GM23338 (cell line): ENCODE measurements around the gene HLA-DPA1. TPM values are rescaled to one million over a fixed set of nuclear protein-coding genes. Genes with fewer than 3 reads are reported as not detected.

ENCODE experiments used
- ATAC-seq: fragments of 200-7000 bp; cut with Tn5 transposase; 3 replicates; pipeline ENCODE4 v1.9.1; 2020
- DNase-seq: peaks from one replicate; pipeline ENCODE4 v3.0.0-alpha.2; 2015; ENCODE audit warnings: low spot score
- H2AFZ ChIP-seq: fragments of 200-600 bp; sonication (generic); 2 replicates; pipeline ENCODE4 v1.8.0; 2016; ENCODE audit warnings: antibody characterized with exemption, mild to moderate bottlenecking, moderate library complexity
- H3F3A ChIP-seq: fragments of 200-600 bp; sonication (generic); replicated peaks from 2 replicates; pipeline ENCODE4 v1.8.0; 2017; ENCODE audit warnings: antibody characterized with exemption, mixed run types, low read depth
- H3K27ac ChIP-seq: fragments of 200-600 bp; sonication (generic); 2 replicates; pipeline ENCODE4 v1.6.1; 2016; ENCODE audit warnings: low read depth
- H3K27me3 ChIP-seq: fragments of 200-600 bp; sonication (generic); 2 replicates; pipeline ENCODE4 v1.8.0; 2016; ENCODE audit warnings: mild to moderate bottlenecking, mixed run types, moderate library complexity; ENCODE audit not compliant: insufficient read depth
- H3K36me3 ChIP-seq: fragments of 200-600 bp; sonication (generic); 2 replicates; pipeline ENCODE4 v1.8.0; 2016; ENCODE audit warnings: mild to moderate bottlenecking; ENCODE audit not compliant: insufficient read depth
- H3K4me1 ChIP-seq: fragments of 200-600 bp; sonication (generic); 2 replicates; pipeline ENCODE4 v1.8.0; 2016; ENCODE audit warnings: mild to moderate bottlenecking, moderate library complexity; ENCODE audit not compliant: insufficient read depth
- H3K4me2 ChIP-seq: fragments of 200-600 bp; sonication (generic); 2 replicates; pipeline ENCODE4 v1.7.1; 2017; ENCODE audit warnings: mixed run types
- H3K4me3 ChIP-seq: fragments of 200-600 bp; sonication (generic); 2 replicates; pipeline ENCODE4 v1.6.1; 2016; ENCODE audit warnings: mixed run types
- H3K79me2 ChIP-seq: fragments of 200-600 bp; sonication (generic); replicated peaks from 2 replicates; pipeline ENCODE4 v1.8.0; 2017; ENCODE audit warnings: mild to moderate bottlenecking; ENCODE audit not compliant: insufficient read depth
- H3K9me2 ChIP-seq: fragments of 200-600 bp; sonication (generic); 2 replicates; pipeline ENCODE4 v1.8.0; 2017; ENCODE audit not compliant: insufficient read depth
- H4K20me1 ChIP-seq: fragments of 200-600 bp; sonication (generic); replicated peaks from 2 replicates; pipeline ENCODE4 v1.8.0; 2017; ENCODE audit warnings: mild to moderate bottlenecking; ENCODE audit not compliant: insufficient read depth
- H3K27ac Mint-ChIP-seq: 2 replicates; pipeline ENCODE4 v1.8.0; 2020; ENCODE audit warnings: inconsistent platforms, mild to moderate bottlenecking, moderate library complexity, mixed read lengths
- H3K27me3 Mint-ChIP-seq: 3 replicates; pipeline ENCODE4 v1.8.0; 2022; ENCODE audit warnings: low read depth, mild to moderate bottlenecking, moderate library complexity, mixed read lengths, inconsistent platforms; ENCODE audit not compliant: insufficient read depth, poor library complexity
- H3K36me3 Mint-ChIP-seq: 3 replicates; pipeline ENCODE4 v1.8.0; 2021; ENCODE audit warnings: low read depth, mild to moderate bottlenecking, inconsistent platforms, moderate library complexity, mixed read lengths
- H3K4me1 Mint-ChIP-seq: 3 replicates; pipeline ENCODE4 v1.8.0; 2020; ENCODE audit warnings: mild to moderate bottlenecking, inconsistent platforms, mixed read lengths
- H3K4me3 Mint-ChIP-seq: 3 replicates; pipeline ENCODE4 v1.8.0; 2021; ENCODE audit warnings: moderate library complexity, mild to moderate bottlenecking, inconsistent platforms, mixed read lengths
- H3K9me3 Mint-ChIP-seq: 3 replicates; pipeline ENCODE4 v1.8.0; 2020; ENCODE audit warnings: moderate library complexity, mild to moderate bottlenecking, inconsistent platforms, mixed read lengths
- EZH2 ChIP-seq: fragments of 200-600 bp; sonication (generic); IDR thresholded peaks from one replicate; pipeline ENCODE4 v1.8.0; 2017; ENCODE audit warnings: antibody characterized with exemption, mild to moderate bottlenecking, low read depth; ENCODE audit not compliant: unreplicated experiment
- EZH2phosphoT487 ChIP-seq: fragments of 200-600 bp; sonication (generic); IDR thresholded peaks from one replicate; pipeline ENCODE4 v1.8.1; 2018; ENCODE audit warnings: antibody characterized with exemption; ENCODE audit not compliant: unreplicated experiment
- JUNB ChIP-seq: IDR thresholded peaks from one replicate; pipeline ENCODE4 v1.6.1; 2016; ENCODE audit warnings: antibody characterized with exemption; ENCODE audit not compliant: unreplicated experiment
- NANOG ChIP-seq: IDR thresholded peaks from 2 replicates; pipeline ENCODE4 v1.6.1; 2016; ENCODE audit warnings: antibody characterized with exemption, borderline replicate concordance
- POLR2AphosphoS5 ChIP-seq: IDR thresholded peaks from 2 replicates; pipeline ENCODE4 v1.6.1; 2016; ENCODE audit warnings: antibody characterized with exemption, low read depth
- STAT1 ChIP-seq: IDR thresholded peaks from one replicate; pipeline ENCODE4 v1.6.1; 2016; ENCODE audit warnings: antibody characterized with exemption; ENCODE audit not compliant: unreplicated experiment
- polyA plus RNA-seq: library from polyadenylated mRNA; unstranded; fragments of >200 nt; fragmentation: Nextera tagmentation; extraction: Ambion mirVana; gene quantifications from 2 replicates; pipeline ENCODE4 v1.2.1, GENCODE V29; 2016
- total RNA-seq: library from RNA; depleted of rRNA; stranded (reverse); fragments of >200 nt; shearing (Covaris generic); gene quantifications from 2 replicates; pipeline ENCODE4 v1.2.3, GENCODE V29; 2014
- TF ChIP-seq, protein P1 (sequence below): IDR thresholded peaks from one replicate; pipeline ENCODE4 v1.6.1; 2018; ENCODE audit warnings: antibody characterized with exemption; ENCODE audit not compliant: unreplicated experiment
- TF ChIP-seq, protein P2 (sequence below), 2 experiments: fragments of 200-600 bp in 1 of 2; sonication (generic) in 1 of 2; conservative IDR thresholded peaks; 2 replicates each; pipeline versions ENCODE4 v1.5.1 to v1.6.1; 2016 to 2017; ENCODE audit warnings: antibody characterized with exemption in 2 of 2, low read depth in 2 of 2, mild to moderate bottlenecking in 2 of 2, moderate library complexity in 1 of 2

HLA-DPA1 gene
- total and polyA plus RNA-seq, 2 experiments from 2014 or later: 4.1 to 6.9 TPM

DNA sequence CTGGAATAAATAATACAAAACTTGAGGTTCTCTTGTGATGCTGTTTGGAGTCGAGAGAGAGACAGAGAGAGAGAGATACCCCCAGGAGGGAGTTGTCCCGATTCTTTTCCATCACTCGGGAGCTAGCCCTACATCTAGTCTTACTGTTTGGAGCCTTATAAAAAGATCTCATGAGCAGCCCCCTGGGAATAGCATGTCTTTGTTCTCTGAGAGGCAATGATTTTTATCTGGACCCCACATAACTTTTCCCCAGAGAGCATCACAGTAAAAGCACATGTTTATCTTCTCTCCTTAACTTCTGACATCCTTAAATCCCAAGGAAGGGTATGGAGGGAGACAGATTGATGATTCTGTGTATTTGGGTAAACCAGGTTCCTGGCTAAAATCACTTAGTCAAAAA lies 43.2 kb downstream of the HLA-DPA1 start (continued):
- TF ChIP-seq, protein P1, sequence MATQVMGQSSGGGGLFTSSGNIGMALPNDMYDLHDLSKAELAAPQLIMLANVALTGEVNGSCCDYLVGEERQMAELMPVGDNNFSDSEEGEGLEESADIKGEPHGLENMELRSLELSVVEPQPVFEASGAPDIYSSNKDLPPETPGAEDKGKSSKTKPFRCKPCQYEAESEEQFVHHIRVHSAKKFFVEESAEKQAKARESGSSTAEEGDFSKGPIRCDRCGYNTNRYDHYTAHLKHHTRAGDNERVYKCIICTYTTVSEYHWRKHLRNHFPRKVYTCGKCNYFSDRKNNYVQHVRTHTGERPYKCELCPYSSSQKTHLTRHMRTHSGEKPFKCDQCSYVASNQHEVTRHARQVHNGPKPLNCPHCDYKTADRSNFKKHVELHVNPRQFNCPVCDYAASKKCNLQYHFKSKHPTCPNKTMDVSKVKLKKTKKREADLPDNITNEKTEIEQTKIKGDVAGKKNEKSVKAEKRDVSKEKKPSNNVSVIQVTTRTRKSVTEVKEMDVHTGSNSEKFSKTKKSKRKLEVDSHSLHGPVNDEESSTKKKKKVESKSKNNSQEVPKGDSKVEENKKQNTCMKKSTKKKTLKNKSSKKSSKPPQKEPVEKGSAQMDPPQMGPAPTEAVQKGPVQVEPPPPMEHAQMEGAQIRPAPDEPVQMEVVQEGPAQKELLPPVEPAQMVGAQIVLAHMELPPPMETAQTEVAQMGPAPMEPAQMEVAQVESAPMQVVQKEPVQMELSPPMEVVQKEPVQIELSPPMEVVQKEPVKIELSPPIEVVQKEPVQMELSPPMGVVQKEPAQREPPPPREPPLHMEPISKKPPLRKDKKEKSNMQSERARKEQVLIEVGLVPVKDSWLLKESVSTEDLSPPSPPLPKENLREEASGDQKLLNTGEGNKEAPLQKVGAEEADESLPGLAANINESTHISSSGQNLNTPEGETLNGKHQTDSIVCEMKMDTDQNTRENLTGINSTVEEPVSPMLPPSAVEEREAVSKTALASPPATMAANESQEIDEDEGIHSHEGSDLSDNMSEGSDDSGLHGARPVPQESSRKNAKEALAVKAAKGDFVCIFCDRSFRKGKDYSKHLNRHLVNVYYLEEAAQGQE: no peak
- TF ChIP-seq, protein P2, sequence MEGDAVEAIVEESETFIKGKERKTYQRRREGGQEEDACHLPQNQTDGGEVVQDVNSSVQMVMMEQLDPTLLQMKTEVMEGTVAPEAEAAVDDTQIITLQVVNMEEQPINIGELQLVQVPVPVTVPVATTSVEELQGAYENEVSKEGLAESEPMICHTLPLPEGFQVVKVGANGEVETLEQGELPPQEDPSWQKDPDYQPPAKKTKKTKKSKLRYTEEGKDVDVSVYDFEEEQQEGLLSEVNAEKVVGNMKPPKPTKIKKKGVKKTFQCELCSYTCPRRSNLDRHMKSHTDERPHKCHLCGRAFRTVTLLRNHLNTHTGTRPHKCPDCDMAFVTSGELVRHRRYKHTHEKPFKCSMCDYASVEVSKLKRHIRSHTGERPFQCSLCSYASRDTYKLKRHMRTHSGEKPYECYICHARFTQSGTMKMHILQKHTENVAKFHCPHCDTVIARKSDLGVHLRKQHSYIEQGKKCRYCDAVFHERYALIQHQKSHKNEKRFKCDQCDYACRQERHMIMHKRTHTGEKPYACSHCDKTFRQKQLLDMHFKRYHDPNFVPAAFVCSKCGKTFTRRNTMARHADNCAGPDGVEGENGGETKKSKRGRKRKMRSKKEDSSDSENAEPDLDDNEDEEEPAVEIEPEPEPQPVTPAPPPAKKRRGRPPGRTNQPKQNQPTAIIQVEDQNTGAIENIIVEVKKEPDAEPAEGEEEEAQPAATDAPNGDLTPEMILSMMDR (conservative IDR thresholded peaks at IDR 0.05; ENCODE audit: low read depth in 2 of 2): no peak
- TF ChIP-seq EZH2phosphoT487: no peak
- no peak for TF ChIP-seq EZH2
- TF ChIP-seq NANOG: no peak
- no peak for TF ChIP-seq JUNB
- TF ChIP-seq POLR2AphosphoS5: no peak
- no peak for TF ChIP-seq STAT1

GRCh38 chr6:33029328-33030184 lies 43.9 kb downstream of the HLA-DPA1 start:
- Histone ChIP-seq H3K4me1 (no peaks in the 10 kb centered on the region), H3K27ac (no peak overlapping the region), H2AFZ (peak overlapping the region; percentile 61; the same call in 1 of the 2 replicates), H4K20me1 (no peaks in the 10 kb centered on the region), H3K9me2 (no peaks in the 10 kb centered on the region), H3K36me3 (no peaks in the 10 kb centered on the region), H3K4me2 (no peak overlapping the region), H3K79me2 (no peaks in the 10 kb centered on the region), H3K27me3 (no peaks in the 10 kb centered on the region), H3K4me3 (no peak overlapping the region), H3F3A (no peaks in the 10 kb centered on the region)
- Mint-ChIP-seq H3K27me3 (peaks cover 8% of the 10 kb centered on the region), H3K9me3 (no peaks in the 10 kb centered on the region), H3K27ac (no peak overlapping the region), H3K4me3 (no peak overlapping the region), H3K36me3 (no peaks in the 10 kb centered on the region), H3K4me1 (peaks cover 12% of the 10 kb centered on the region)
- DNase-seq: peak; percentile 28
- TF ChIP-seq STAT1: no peak
- TF ChIP-seq, protein P2 (conservative IDR thresholded peaks at IDR 0.05; ENCODE audit: low read depth in 2 of 2): peak in 1 of 2 experiments; percentile 31; a peak in 2 of 4 replicates
- ATAC-seq: peak; percentile 79
